ENCODE measurements around the gene RBMX2.
A peak's percentile ranks its signal among the peaks of the same experiment; 100 is the strongest.

DNA sequence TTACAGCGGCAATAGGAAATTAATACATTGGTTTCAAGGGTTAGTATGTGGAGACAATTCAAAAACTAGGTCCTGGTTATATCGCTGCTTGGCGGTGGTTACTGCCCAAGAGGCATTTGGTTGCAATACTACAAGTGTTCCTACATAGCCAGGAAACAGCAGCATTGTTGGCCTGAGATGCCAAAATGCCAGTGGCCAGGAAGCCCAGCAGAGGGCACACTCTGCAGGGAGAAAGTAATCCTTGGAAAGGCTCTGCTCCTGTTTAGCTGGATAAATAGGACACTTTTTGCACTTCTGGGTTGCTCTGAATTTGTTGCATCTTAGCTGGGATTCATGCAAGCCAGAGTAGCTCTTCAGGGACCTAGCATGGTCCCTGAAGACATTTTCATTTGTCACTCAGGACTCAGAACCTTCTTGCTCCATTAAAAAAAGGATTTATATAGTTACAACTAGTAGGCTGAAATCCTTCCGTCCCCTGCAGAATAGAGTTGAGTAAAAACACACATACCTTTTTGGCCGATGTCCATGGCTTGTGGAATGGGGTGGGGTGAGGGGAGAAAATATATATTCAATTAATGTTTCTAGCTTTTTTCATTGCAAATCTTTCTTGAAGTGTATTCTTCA, 8.2 kb upstream of the RBMX2 start:
- TF ChIP-seq POLR2AphosphoS5 (IDR thresholded peaks at IDR 0.05) (no peak), EP300 (IDR thresholded peaks at IDR 0.05) (no peak)
- TF ChIP-seq, protein P1, sequence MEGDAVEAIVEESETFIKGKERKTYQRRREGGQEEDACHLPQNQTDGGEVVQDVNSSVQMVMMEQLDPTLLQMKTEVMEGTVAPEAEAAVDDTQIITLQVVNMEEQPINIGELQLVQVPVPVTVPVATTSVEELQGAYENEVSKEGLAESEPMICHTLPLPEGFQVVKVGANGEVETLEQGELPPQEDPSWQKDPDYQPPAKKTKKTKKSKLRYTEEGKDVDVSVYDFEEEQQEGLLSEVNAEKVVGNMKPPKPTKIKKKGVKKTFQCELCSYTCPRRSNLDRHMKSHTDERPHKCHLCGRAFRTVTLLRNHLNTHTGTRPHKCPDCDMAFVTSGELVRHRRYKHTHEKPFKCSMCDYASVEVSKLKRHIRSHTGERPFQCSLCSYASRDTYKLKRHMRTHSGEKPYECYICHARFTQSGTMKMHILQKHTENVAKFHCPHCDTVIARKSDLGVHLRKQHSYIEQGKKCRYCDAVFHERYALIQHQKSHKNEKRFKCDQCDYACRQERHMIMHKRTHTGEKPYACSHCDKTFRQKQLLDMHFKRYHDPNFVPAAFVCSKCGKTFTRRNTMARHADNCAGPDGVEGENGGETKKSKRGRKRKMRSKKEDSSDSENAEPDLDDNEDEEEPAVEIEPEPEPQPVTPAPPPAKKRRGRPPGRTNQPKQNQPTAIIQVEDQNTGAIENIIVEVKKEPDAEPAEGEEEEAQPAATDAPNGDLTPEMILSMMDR (IDR thresholded peaks at IDR 0.05) = peak in 2 of 4 experiments; percentile 21 to 49

All from sigmoid colon (tissue), 4 donors.